Measurements from ENCODE around the gene MYL6. TPM values are rescaled to one million over a fixed set of nuclear protein-coding genes. Genes with fewer than 3 reads are reported as not detected.
A peak's percentile ranks its signal among the peaks of the same experiment; 100 is the strongest.
"Not testable (repeated sequence)": the region's sequence is repeated elsewhere in the genome, so short reads cannot be mapped to it uniquely, and the experiment has no call there.

The MYL6 gene
- total RNA-seq, 1 donor from 2014 or later: 511 TPM

- no peak for FAIRE-seq
- DNase-seq (ENCODE audit: low spot score in 2 of 2): no peak
Measured at GRCh38 chr12:56154818-56155217, 3.3 kb upstream of the MYL6 start.

DNA sequence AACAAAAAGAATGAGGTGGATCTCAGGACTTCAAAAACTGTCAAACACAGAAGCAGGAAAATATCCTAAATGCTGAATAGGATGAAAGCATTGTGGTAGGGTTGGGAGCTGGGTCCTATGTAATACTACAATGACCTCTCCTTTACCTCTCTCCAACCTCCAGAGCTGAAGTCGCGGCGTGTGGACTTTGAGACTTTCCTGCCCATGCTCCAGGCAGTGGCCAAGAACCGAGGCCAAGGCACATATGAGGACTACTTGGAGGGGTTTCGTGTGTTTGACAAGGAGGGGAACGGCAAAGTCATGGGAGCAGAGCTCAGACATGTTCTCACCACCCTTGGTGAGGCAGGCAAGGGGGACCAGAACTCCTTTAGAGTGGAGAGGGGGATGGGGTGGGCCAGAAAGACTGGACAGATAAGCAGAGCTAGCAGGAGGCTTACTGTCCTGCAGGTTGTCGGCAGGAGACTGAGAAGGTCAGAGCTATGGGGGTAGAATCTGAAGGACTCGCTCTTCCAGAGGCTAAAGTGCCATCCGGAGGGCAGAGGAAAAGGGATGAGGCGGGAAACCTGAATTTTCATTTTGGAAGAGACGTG, 2.8 kb upstream of the MYL6 start:
- DNase-seq (ENCODE audit: low spot score in 2 of 2) (no peak), FAIRE-seq (no peak)

DNA sequence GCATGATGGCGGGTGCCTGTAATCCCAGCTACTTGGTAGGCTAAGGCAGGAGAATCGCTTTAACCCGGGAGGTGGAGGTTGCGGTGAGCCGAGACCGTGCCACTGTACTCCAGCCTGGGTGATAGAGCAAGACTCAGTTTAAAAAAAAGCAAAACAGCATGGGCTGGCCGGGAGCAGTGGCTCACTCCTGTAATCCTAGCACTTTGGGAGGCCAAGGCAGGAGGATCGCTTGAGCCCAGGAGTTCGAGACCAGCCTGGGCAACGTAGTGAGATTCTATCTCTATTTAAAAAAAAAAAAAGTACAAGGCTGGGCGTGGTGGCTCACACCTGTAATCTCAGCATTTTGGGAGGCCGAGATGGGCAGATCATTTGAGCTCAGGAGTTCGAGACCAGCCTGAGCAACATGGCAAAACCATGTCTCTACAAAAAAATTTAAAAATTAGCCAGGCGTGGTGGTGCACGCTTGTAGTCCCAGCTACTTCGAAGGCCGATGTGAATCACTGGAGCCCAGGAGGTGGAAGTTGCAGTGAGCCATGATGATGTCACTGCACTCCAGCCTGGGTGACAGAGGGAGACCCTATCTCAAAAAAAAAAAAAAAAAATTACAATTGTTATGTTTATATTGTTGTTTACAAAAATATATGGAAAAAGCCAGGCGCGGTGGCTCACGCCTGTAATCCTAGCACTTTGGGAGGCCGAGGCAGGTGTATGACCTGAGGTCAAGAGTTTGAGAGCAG, 1.5 kb upstream of the MYL6 start:
- not testable (repeated sequence) for DNase-seq (ENCODE audit: low spot score in 2 of 2)

DNA sequence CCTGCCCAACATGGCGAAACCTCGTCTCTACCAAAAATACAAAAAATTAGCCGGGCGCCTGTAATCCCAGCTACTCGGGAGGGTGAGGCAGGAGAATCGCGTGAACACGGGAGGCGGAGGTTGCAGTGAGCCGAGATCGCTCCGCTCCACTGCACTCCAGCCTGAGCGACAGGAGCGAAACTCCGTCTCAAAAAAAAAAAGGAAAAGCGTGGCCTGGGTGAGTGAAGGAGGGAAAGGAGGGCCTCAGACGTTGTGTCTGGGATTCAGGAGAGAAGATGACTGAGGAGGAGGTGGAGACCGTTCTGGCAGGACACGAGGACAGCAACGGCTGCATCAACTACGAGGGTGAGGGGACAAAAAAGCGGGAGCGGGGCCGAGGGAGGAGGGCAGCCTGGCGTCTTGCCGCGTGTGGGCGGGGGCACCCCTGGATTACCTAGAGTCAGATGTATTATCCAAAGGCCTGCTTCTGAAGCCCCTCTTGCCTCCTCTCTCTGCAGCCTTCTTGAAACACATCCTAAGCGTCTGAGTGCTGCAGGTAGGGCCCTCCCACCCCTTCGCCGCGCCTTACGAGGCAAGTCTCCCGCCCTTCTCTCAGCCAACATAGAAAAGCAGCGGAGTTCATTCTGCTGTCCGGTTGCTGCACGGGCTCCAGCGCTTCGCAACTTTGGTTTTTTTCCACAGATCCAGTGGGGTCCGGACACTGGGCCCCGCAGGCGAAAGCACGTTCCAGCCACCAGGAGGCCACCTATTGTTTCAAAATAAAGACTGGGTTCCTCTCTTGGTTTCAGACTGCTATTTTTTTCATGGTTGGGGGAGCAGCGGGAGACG, 744 bp upstream of the MYL6 start:
- FAIRE-seq: no peak
- peak in 1 of 2 donors; percentile 63 for DNase-seq (ENCODE audit: low spot score in 2 of 2)

More for the DNA sequence above, 1.5 kb upstream of the MYL6 start:
- not testable (repeated sequence) for FAIRE-seq

GRCh38 chr12:56158926-56159461, 835 bp downstream of the MYL6 start:
- no peak for FAIRE-seq
- peak; percentile 42 to 62 for DNase-seq (ENCODE audit: low spot score in 2 of 2)

DNA sequence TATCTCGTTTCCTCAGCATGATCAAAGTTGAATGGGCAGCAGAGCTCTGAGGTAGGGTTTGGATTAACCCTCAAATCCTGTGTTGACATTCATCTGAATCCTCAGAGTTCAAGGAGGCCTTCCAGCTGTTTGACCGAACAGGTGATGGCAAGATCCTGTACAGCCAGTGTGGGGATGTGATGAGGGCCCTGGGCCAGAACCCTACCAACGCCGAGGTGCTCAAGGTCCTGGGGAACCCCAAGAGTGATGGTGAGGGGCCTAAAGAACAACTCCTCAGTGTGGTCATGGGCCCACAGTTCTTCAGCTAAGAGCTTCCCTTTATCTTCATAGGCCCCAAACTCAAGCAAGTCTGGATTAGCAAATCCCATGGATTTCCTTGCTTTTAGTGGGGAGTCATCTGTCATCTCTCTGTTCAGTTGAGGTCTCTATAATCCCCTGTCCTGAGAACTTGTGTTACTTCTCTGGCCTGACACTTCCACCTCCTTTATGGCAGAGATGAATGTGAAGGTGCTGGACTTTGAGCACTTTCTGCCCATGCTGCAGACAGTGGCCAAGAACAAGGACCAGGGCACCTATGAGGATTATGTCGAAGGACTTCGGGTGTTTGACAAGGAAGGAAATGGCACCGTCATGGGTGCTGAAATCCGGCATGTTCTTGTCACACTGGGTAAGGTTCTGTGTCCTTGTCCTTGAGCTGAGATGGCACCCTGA, 1.5 kb downstream of the MYL6 start:
- no peak for FAIRE-seq

DNA sequence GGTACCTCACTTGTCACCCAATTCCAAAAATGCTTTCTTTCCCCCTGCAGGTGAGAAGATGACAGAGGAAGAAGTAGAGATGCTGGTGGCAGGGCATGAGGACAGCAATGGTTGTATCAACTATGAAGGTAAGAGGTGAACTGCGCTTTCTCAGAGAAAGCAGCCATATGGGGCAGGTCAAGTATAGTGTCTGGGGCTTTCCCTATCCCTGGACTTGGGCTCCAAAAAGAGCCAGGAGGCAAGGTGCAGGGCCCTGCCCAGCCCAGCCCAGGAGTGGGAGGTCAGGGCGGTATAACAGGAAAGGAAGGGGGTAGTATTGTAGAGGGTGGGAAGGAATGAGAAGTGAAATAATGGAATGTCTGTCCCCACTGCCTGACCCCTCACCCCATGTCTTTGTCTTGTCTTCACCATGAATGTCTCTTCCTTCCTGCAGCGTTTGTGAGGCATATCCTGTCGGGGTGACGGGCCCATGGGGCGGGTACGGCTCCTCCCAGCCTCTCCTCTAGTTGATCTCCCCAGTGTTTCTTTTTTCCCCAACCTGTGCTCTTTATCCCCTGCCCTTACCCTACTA, 2.1 kb downstream of the MYL6 start:
- FAIRE-seq: no peak
- DNase-seq (ENCODE audit: low spot score in 2 of 2): no peak

More for the DNA sequence above, 1.5 kb downstream of the MYL6 start:
- no peak for DNase-seq (ENCODE audit: low spot score in 2 of 2)

DNA sequence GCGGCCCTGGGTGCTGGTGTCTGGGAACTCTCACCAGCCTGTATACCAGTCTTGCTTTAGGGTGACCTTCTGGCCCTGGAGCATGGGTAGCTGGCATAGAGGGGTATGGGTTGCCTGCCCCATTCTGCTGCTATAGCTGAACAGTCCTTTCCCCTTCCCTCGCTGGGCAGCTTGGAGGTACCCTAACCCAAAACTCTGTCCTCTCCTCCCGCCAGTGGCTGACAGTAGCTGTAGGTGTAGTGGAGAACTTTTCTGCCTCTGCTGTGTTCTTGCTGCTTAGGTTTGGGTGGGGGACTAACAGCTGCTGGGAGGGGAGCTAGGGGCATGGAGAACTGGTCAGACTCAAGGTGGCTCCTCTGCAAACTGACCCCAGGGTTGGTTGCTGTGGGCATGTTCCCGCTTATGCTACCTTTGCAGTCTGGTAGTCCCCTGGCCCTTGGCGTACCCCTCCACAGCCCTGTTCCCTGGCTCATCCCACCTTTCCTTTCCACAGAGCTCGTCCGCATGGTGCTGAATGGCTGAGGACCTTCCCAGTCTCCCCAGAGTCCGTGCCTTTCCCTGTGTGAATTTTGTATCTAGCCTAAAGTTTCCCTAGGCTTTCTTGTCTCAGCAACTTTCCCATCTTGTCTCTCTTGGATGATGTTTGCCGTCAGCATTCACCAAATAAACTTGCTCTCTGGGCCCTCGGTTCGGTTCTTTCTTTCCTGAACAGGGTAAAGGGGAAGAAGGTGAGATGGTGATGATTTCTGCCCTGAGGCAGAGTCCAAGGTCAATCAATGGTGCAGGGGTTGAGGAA, 2.9 kb downstream of the MYL6 start:
- DNase-seq (ENCODE audit: low spot score in 2 of 2): no peak
- FAIRE-seq: no peak

- no peak for DNase-seq (ENCODE audit: low spot score in 2 of 2)
- FAIRE-seq: no peak
Measured at GRCh38 chr12:56161690-56162351, 3.7 kb downstream of the MYL6 start.

DNA sequence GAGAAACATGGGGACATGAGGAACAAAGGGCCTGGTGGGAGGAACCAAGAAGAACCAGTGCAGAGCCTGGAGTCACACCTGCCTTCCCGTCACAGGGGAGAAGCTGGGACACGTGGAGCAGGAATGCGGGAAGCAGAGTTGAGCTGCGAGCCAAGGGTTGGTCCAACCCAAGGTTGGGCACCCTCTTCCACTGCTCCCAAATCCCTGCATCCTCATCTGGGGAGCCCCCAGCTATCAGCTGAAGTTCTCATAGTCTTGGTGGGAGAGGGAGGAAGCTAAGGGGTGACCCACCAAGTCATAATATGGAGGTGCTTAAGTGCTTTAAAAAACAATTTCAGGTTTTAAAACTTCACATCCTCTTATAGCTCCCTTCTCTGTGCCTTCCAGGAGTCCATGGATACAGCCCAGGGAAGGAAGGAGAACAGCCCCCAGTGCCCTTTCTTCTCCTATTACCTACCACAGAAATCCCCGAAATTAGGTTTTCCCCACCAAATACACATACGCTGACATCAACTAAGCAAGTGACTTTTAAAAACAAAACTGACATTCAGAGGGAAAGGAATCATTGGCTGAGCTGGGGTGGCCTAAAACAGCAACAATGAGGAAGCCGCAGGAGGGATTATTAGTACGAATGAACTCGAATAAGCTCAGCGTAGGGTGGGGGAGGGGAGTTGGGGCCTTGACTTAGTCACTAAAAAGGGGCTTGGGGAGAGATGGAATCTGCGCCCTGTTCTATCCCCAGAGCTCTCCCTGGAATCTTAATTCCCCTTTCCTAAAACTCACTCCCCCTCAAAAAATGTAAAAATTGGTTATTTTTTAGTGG, 4.5 kb downstream of the MYL6 start:
- FAIRE-seq (no peak), DNase-seq (ENCODE audit: low spot score in 2 of 2) (no peak)

DNA sequence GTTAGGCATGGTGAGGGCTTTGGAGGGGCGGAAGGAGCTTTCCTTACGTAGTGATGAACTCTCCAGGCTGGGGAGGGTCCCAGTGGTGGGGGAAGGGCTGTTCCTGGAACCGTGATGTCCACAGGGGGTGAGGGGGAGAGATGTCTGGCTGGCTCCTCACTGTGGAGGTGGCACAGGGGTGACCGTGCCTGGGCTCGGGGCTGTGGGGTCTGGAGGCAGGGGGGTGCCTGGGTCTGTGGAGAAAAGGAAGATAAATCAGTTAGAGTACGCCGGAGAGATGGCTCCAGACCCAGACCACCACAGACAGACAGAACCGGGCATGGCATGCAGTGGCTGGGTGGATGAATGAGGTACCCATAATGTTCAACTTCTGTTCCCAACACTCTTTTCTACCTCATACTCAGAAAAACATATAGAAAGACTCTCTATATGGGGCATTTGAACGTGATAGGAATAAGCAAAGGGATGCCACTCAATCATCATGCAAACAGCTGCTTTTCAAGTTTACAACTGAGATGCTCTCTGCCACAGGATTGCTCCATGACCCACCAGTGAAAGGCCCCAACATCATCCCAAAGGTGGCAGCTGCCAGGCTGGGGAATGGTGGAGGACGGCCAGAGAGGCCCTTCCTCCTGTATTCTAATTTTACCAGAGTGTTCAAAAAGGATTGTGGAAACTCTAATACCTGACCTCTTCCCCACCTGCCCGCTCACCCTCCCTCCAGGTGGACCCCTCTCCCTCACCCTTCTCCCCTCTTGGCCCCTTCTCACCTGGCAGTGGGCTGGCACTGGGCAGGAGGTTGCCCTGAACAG, 5.6 kb downstream of the MYL6 start:
- FAIRE-seq (no peak), DNase-seq (ENCODE audit: low spot score in 2 of 2) (no peak)

GRCh38 chr12:56164345-56164729, 6.2 kb downstream of the MYL6 start:
- FAIRE-seq: no peak
- DNase-seq (ENCODE audit: low spot score in 2 of 2): no peak

- no peak for FAIRE-seq
- DNase-seq (ENCODE audit: low spot score in 2 of 2): no peak
Measured at GRCh38 chr12:56165369-56165768, 7.2 kb downstream of the MYL6 start.

- FAIRE-seq (no peak), DNase-seq (ENCODE audit: low spot score in 2 of 2) (no peak)
Measured at GRCh38 chr12:56169229-56169759, 11.1 kb downstream of the MYL6 start.

DNA sequence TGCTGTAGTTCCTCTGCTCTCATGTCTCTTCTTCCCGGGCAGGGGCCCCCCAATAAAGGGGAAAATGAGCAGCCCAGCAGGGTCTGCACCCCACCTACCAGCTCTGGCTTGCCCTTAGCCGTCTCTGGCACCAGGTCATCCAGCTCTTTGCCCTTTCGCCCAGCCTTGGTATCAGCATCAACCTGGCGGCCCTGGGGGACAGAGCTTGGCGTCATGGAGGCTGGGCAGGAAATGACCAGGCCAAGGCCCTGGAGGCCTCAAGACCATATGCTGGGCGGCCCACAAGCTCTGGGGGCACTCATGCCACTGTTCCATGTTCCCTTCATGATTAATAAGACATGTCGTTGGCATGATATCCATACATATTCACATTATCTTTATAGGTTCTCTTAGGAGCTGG, 14.7 kb downstream of the MYL6 start:
- FAIRE-seq (no peak), DNase-seq (ENCODE audit: low spot score in 2 of 2) (no peak)

- DNase-seq (ENCODE audit: low spot score in 2 of 2): no peak
- FAIRE-seq: no peak
Measured at GRCh38 chr12:56178347-56178746, 20.2 kb downstream of the MYL6 start.

- FAIRE-seq (no peak), DNase-seq (ENCODE audit: low spot score in 2 of 2) (no peak)
Measured at GRCh38 chr12:56186957-56187356, 28.8 kb downstream of the MYL6 start.

All from frontal cortex (tissue), 4 donors.